HEK293 (cell line): ENCODE results near the gene ALDH16A1.

Source experiments
- CTCF ChIA-PET: fragments of 350-600 bp; formaldehyde crosslinking; extraction: SDS; loops from one replicate; lab custom pipeline; 2021; ENCODE audit warnings: antibody characterized with exemption; lab: Yijun Ruan, JAX
- POLR2A ChIA-PET: fragments of 300-600 bp; formaldehyde crosslinking; extraction: SDS; loops from one replicate; lab custom pipeline; 2020; ENCODE audit warnings: antibody characterized with exemption, inconsistent platforms; lab: Yijun Ruan, JAX
- H3K27ac ChIP-seq: fragments of 200-500 bp; sonication (Bioruptor generic); 2 replicates; pipeline ENCODE4 v1.5.1; 2014; ENCODE audit warnings: low read depth, low read length, control low read depth, inconsistent platforms; ENCODE audit errors: extremely low read depth
- H3K36me3 ChIP-seq, 2 experiments: fragments of 200-500 bp in 1 of 2; sonication (Bioruptor generic) in 1 of 2; 1 replicate in 1 of 2; 2 replicates in 1 of 2; pipeline ENCODE4 v1.5.1; 2014 to 2017; ENCODE audit warnings: inconsistent platforms in 2 of 2, low read length in 2 of 2; ENCODE audit not compliant: control insufficient read depth in 2 of 2, insufficient read depth in 1 of 2
- H3K4me1 ChIP-seq: fragments of 200-500 bp; sonication (Bioruptor generic); 2 replicates; pipeline ENCODE4 v1.5.1; 2014; ENCODE audit warnings: mild to moderate bottlenecking, low read length, inconsistent platforms; ENCODE audit not compliant: control insufficient read depth, insufficient read depth
- H3K4me3 ChIP-seq: 2 replicates; pipeline ENCODE4 v1.5.1; 2011; ENCODE audit warnings: low read depth, mild to moderate bottlenecking, control low read depth, low read length, moderate library complexity
- H3K9me3 ChIP-seq: fragments of 200-500 bp; sonication (Bioruptor generic); 2 replicates; pipeline ENCODE4 v1.5.1; 2014; ENCODE audit warnings: low read depth, low read length, inconsistent platforms; ENCODE audit not compliant: control insufficient read depth, insufficient read depth
- MZF1 ChIP-seq: fragments of 450-650 bp; formaldehyde crosslinking; IDR thresholded peaks from 2 replicates; pipeline ENCODE4 v1.5.1; 2017; ENCODE audit warnings: missing biosample characterization, missing genetic modification characterization, borderline replicate concordance
- SETDB1 ChIP-seq: IDR thresholded peaks from one replicate; pipeline ENCODE4 v1.6.1; 2017; ENCODE audit warnings: mild to moderate bottlenecking, low read length, moderate library complexity, mixed read lengths; ENCODE audit not compliant: insufficient read length
- ZFP3 ChIP-seq: fragments of 450-650 bp; formaldehyde crosslinking; IDR thresholded peaks from 2 replicates; pipeline ENCODE4 v1.5.1; 2016; ENCODE audit warnings: low read depth, missing biosample characterization, missing genetic modification characterization
- ZNF133 ChIP-seq: fragments of 450-650 bp; formaldehyde crosslinking; IDR thresholded peaks from 2 replicates; pipeline ENCODE4 v1.5.1; 2016; ENCODE audit warnings: missing biosample characterization, missing genetic modification characterization
- ZNF157 ChIP-seq: fragments of 450-650 bp; formaldehyde crosslinking; IDR thresholded peaks from 2 replicates; pipeline ENCODE4 v1.5.1; 2016; ENCODE audit warnings: missing biosample characterization, missing genetic modification characterization
- ZNF174 ChIP-seq: fragments of 450-650 bp; formaldehyde crosslinking; IDR thresholded peaks from 2 replicates; pipeline ENCODE4 v1.5.0; 2017; ENCODE audit warnings: missing biosample characterization, mild to moderate bottlenecking, missing genetic modification characterization
- ZNF211 ChIP-seq: fragments of 450-650 bp; formaldehyde crosslinking; IDR thresholded peaks from 2 replicates; pipeline ENCODE4 v1.5.1; 2016; ENCODE audit warnings: low read depth, missing biosample characterization, missing genetic modification characterization
- ZNF221 ChIP-seq: fragments of 450-650 bp; formaldehyde crosslinking; IDR thresholded peaks from 2 replicates; pipeline ENCODE4 v1.5.1; 2017; ENCODE audit warnings: missing biosample characterization, missing genetic modification characterization, borderline replicate concordance
- ZNF423 ChIP-seq: fragments of 450-650 bp; formaldehyde crosslinking; IDR thresholded peaks from 2 replicates; pipeline ENCODE4 v1.5.1; 2016; ENCODE audit warnings: missing biosample characterization, missing genetic modification characterization
- ZNF433 ChIP-seq: fragments of 450-650 bp; formaldehyde crosslinking; IDR thresholded peaks from 2 replicates; pipeline ENCODE4 v1.5.1; 2016; ENCODE audit warnings: missing biosample characterization, missing genetic modification characterization, low read depth
- ZNF449 ChIP-seq: fragments of 450-650 bp; formaldehyde crosslinking; IDR thresholded peaks from 2 replicates; pipeline ENCODE4 v1.5.1; 2017; ENCODE audit warnings: missing biosample characterization, mild to moderate bottlenecking, missing genetic modification characterization, moderate library complexity
- ZNF555 ChIP-seq: fragments of 450-650 bp; formaldehyde crosslinking; conservative IDR thresholded peaks from 2 replicates; pipeline ENCODE4 v1.5.1; 2017; ENCODE audit warnings: missing biosample characterization, mild to moderate bottlenecking, missing genetic modification characterization, inconsistent platforms
- ZNF558 ChIP-seq: fragments of 450-650 bp; formaldehyde crosslinking; IDR thresholded peaks from 2 replicates; pipeline ENCODE4 v1.5.1; 2016; ENCODE audit warnings: missing biosample characterization, missing genetic modification characterization
- ZNF560 ChIP-seq: fragments of 450-650 bp; formaldehyde crosslinking; IDR thresholded peaks from 2 replicates; pipeline ENCODE4 v1.5.1; 2017; ENCODE audit warnings: missing biosample characterization, missing genetic modification characterization, borderline replicate concordance
- ZNF596 ChIP-seq: fragments of 450-650 bp; IDR thresholded peaks from 2 replicates; pipeline ENCODE4 v1.5.0; 2018; ENCODE audit warnings: missing biosample characterization, mild to moderate bottlenecking, missing genetic modification characterization, moderate library complexity
- ZNF623 ChIP-seq: fragments of 450-650 bp; formaldehyde crosslinking; IDR thresholded peaks from 2 replicates; pipeline ENCODE4 v1.5.1; 2016; ENCODE audit warnings: missing biosample characterization, missing genetic modification characterization
- ZNF624 ChIP-seq: fragments of 450-650 bp; formaldehyde crosslinking; IDR thresholded peaks from 2 replicates; pipeline ENCODE4 v1.5.1; 2017; ENCODE audit warnings: missing biosample characterization, missing genetic modification characterization
- ZNF776 ChIP-seq: fragments of 450-650 bp; formaldehyde crosslinking; IDR thresholded peaks from 2 replicates; pipeline ENCODE4 v1.5.0; 2017; ENCODE audit warnings: missing biosample characterization, missing genetic modification characterization, borderline replicate concordance
- ZNF792 ChIP-seq: fragments of 450-650 bp; formaldehyde crosslinking; IDR thresholded peaks from 2 replicates; pipeline ENCODE4 v1.5.1; 2016; ENCODE audit warnings: missing biosample characterization, missing genetic modification characterization
- TF ChIP-seq, protein P1 (sequence below): fragments of 450-650 bp; formaldehyde crosslinking; IDR thresholded peaks from 2 replicates; pipeline ENCODE4 v1.5.1; 2016; ENCODE audit warnings: missing biosample characterization, missing genetic modification characterization, borderline replicate concordance
- TF ChIP-seq, protein P2 (sequence below): fragments of 450-650 bp; formaldehyde crosslinking; IDR thresholded peaks from 2 replicates; pipeline ENCODE4 v1.5.1; 2016; ENCODE audit warnings: missing biosample characterization, missing genetic modification characterization
- TF ChIP-seq, protein P3 (sequence below): sonication (generic); formaldehyde crosslinking; IDR thresholded peaks from 2 replicates; pipeline ENCODE4 v1.8.1; 2022; ENCODE audit warnings: mild to moderate bottlenecking, moderate library complexity, missing genetic modification reagents
- TF ChIP-seq, protein P4 (sequence below): fragments of 450-650 bp; formaldehyde crosslinking; IDR thresholded peaks from 2 replicates; pipeline ENCODE4 v1.5.1; 2016; ENCODE audit warnings: missing biosample characterization, missing genetic modification characterization, low read depth
- TF ChIP-seq, protein P5 (sequence below): fragments of 450-650 bp; formaldehyde crosslinking; IDR thresholded peaks from 2 replicates; pipeline ENCODE4 v1.5.1; 2016; ENCODE audit warnings: missing biosample characterization, missing genetic modification characterization

ALDH16A1 gene

DNA sequence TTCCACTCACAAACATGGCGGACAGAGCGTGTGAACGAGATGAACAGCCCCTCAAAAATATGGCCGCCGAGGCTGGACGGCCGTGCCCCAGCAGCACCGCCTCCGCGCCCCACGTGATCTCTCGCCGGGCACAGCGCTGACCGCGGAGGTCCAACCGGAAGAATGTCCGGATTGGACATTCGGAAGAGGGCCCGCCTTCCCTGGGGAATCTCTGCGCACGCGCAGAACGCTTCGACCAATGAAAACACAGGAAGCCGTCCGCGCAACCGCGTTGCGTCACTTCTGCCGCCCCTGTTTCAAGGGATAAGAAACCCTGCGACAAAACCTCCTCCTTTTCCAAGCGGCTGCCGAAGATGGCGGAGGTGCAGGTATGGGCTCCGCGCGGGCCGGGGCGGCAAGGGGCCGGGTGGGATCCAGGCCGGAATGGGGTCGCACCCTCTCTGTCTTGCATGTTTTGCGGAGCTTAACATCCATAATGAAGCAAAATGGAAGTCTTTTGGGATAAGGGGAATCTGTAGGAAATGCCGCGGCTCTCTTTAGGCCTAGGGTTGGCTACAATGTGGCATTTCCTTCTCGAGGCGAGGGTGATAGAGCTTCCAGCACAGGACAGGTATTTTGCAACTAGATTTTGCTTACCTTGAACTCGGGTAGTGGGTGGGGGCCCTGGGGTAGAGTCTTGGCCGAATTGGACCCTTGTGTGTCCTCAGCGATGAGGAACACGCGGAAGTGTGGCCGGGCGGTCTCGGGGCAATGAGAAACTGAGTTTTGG is 34.4 kb downstream of the ALDH16A1 start, which contains the start of gene RPL13A:
Gene RPL13A, plus strand, starts transcription at position 332 of the 769 bp plus-strand sequence. Its CDS starts 22 bp downstream, at position 354.
- Histone ChIP-seq H3K9me3 (no peaks in the 10 kb centered on the region), H3K27ac (peak within 1 kb of the TSS; percentile 95), H3K4me3 (peak within 1 kb of the TSS; percentile 96), H3K36me3 (peaks cover 14 to 48% of the 10 kb centered on the region in 2 experiments), H3K4me1 (peaks cover 4% of the 10 kb centered on the region; the same call in 1 of the 2 replicates)
- ChIA-PET POLR2A (interaction anchor here (0.7 to 2.4 kb wide), 12 partner anchors 9 to 1124 kb away, joined by 3 to 26 read pairs (median 4); partner anchors contain the start of genes ALDH16A1, NOSIP, PIH1D1 and PRR12), CTCF (interaction anchor here (0.6 to 1.9 kb wide), 4 partner anchors 9 to 66 kb away, joined by 3 to 5 read pairs (median 4); no protein-coding TSS in a partner anchor)
- TF ChIP-seq SETDB1 (no peak), ZNF558 (tag by site-specific recombination) (no peak), ZNF449 (tag by site-specific recombination) (peak; percentile 34; the same call in 1 of the 2 replicates), ZNF221 (tag by site-specific recombination) (no peak), ZNF174 (tag by site-specific recombination) (no peak), ZNF623 (peak; percentile 29; the same call in 1 of the 2 replicates), ZNF776 (tag by site-specific recombination) (no peak), ZNF211 (tag by site-specific recombination) (no peak), ZNF133 (tag by site-specific recombination) (no peak), MZF1 (tag by site-specific recombination) (no peak), ZNF624 (tag by site-specific recombination) (no peak), ZNF792 (tag by site-specific recombination) (no peak), ZNF433 (tag by site-specific recombination) (no peak), ZNF560 (tag by site-specific recombination) (no peak), ZNF555 (tag by site-specific recombination) (no peak), ZNF423 (no peak), ZNF596 (tag by site-specific recombination) (no peak), ZFP3 (tag by site-specific recombination) (no peak), ZNF157 (no peak)
- TF ChIP-seq, protein P1, sequence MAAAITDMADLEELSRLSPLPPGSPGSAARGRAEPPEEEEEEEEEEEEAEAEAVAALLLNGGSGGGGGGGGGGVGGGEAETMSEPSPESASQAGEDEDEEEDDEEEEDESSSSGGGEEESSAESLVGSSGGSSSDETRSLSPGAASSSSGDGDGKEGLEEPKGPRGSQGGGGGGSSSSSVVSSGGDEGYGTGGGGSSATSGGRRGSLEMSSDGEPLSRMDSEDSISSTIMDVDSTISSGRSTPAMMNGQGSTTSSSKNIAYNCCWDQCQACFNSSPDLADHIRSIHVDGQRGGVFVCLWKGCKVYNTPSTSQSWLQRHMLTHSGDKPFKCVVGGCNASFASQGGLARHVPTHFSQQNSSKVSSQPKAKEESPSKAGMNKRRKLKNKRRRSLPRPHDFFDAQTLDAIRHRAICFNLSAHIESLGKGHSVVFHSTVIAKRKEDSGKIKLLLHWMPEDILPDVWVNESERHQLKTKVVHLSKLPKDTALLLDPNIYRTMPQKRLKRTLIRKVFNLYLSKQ, result no peak
- TF ChIP-seq, protein P2, sequence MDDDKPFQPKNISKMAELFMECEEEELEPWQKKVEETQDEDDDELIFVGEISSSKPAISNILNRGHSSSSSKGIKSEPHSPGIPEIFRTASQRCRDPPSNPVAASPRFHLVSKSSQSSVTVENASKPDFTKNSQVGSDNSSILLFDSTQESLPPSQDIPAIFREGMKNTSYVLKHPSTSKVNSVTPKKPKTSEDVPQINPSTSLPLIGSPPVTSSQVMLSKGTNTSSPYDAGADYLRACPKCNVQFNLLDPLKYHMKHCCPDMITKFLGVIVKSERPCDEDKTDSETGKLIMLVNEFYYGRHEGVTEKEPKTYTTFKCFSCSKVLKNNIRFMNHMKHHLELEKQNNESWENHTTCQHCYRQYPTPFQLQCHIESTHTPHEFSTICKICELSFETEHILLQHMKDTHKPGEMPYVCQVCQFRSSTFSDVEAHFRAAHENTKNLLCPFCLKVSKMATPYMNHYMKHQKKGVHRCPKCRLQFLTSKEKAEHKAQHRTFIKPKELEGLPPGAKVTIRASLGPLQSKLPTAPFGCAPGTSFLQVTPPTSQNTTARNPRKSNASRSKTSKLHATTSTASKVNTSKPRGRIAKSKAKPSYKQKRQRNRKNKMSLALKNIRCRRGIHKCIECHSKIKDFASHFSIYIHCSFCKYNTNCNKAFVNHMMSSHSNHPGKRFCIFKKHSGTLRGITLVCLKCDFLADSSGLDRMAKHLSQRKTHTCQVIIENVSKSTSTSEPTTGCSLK (tag by site-specific recombination), result no peak
- TF ChIP-seq, protein P3, sequence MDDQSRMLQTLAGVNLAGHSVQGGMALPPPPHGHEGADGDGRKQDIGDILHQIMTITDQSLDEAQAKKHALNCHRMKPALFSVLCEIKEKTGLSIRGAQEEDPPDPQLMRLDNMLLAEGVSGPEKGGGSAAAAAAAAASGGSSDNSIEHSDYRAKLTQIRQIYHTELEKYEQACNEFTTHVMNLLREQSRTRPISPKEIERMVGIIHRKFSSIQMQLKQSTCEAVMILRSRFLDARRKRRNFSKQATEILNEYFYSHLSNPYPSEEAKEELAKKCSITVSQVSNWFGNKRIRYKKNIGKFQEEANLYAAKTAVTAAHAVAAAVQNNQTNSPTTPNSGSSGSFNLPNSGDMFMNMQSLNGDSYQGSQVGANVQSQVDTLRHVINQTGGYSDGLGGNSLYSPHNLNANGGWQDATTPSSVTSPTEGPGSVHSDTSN (CRISPR knock-in tag), result no peak
- TF ChIP-seq, protein P4, sequence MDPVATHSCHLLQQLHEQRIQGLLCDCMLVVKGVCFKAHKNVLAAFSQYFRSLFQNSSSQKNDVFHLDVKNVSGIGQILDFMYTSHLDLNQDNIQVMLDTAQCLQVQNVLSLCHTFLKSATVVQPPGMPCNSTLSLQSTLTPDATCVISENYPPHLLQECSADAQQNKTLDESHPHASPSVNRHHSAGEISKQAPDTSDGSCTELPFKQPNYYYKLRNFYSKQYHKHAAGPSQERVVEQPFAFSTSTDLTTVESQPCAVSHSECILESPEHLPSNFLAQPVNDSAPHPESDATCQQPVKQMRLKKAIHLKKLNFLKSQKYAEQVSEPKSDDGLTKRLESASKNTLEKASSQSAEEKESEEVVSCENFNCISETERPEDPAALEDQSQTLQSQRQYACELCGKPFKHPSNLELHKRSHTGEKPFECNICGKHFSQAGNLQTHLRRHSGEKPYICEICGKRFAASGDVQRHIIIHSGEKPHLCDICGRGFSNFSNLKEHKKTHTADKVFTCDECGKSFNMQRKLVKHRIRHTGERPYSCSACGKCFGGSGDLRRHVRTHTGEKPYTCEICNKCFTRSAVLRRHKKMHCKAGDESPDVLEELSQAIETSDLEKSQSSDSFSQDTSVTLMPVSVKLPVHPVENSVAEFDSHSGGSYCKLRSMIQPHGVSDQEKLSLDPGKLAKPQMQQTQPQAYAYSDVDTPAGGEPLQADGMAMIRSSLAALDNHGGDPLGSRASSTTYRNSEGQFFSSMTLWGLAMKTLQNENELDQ, result no peak
- TF ChIP-seq, protein P5, sequence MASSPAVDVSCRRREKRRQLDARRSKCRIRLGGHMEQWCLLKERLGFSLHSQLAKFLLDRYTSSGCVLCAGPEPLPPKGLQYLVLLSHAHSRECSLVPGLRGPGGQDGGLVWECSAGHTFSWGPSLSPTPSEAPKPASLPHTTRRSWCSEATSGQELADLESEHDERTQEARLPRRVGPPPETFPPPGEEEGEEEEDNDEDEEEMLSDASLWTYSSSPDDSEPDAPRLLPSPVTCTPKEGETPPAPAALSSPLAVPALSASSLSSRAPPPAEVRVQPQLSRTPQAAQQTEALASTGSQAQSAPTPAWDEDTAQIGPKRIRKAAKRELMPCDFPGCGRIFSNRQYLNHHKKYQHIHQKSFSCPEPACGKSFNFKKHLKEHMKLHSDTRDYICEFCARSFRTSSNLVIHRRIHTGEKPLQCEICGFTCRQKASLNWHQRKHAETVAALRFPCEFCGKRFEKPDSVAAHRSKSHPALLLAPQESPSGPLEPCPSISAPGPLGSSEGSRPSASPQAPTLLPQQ (tag by site-specific recombination), result peak; percentile 61
